Prostate gland (tissue), 2 donors: Measurements from ENCODE around the gene MON1B.

Source experiments
- POLR2A ChIP-seq: fragments of 450-650 bp; IDR thresholded peaks from one replicate; pipeline ENCODE4 v1.6.1; 2016; ENCODE audit warnings: antibody characterized with exemption, mild to moderate bottlenecking
- POLR2AphosphoS5 ChIP-seq: sonication (generic); formaldehyde crosslinking; IDR thresholded peaks from one replicate; pipeline ENCODE4 v1.6.1; 2017; ENCODE audit warnings: antibody characterized with exemption
- TF ChIP-seq, protein P1 (sequence below), 4 experiments: fragments of 200-600 bp in 2 of 4; fragments of 450-650 bp in 2 of 4; sonication (generic) in 2 of 4; IDR thresholded peaks; 1 replicate in 3 of 4; 2 replicates in 1 of 4; pipeline ENCODE4 v1.5.1; 2016 to 2019; ENCODE audit warnings: antibody characterized with exemption in 4 of 4, mild to moderate bottlenecking in 2 of 4, moderate library complexity in 2 of 4

DNA sequence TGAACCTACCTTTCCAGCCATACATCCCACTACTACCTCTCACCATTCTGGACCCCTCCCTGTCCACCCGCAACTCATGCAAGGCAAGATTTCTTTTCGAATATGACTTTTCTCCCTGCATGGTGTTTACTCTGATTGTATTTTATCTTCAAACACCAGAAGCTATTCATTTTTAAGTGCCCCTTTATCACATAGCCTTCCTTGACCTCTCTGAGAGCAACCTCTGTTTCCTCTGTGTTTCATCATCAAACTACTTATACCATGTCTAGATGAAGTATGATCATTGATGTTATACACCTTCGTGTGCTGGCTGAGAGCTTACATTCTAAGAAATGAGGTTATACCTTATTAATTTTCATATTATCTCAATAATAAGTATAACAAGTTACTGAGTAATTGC is 40.1 kb downstream of the MON1B start:
- TF ChIP-seq, protein P1, sequence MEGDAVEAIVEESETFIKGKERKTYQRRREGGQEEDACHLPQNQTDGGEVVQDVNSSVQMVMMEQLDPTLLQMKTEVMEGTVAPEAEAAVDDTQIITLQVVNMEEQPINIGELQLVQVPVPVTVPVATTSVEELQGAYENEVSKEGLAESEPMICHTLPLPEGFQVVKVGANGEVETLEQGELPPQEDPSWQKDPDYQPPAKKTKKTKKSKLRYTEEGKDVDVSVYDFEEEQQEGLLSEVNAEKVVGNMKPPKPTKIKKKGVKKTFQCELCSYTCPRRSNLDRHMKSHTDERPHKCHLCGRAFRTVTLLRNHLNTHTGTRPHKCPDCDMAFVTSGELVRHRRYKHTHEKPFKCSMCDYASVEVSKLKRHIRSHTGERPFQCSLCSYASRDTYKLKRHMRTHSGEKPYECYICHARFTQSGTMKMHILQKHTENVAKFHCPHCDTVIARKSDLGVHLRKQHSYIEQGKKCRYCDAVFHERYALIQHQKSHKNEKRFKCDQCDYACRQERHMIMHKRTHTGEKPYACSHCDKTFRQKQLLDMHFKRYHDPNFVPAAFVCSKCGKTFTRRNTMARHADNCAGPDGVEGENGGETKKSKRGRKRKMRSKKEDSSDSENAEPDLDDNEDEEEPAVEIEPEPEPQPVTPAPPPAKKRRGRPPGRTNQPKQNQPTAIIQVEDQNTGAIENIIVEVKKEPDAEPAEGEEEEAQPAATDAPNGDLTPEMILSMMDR (IDR thresholded peaks at IDR 0.05), result no peak
- TF ChIP-seq POLR2A, result no peak
- no peak for TF ChIP-seq POLR2AphosphoS5
